ENCODE measurements around the gene ASPA. TPM values are rescaled to one million over a fixed set of nuclear protein-coding genes. Genes with fewer than 3 reads are reported as not detected.
A peak's percentile ranks its signal among the peaks of the same experiment; 100 is the strongest.

ASPA gene
- polyA plus RNA-seq, 4 donors: 1.9 to 8.1 (median 3.8) TPM

DNA sequence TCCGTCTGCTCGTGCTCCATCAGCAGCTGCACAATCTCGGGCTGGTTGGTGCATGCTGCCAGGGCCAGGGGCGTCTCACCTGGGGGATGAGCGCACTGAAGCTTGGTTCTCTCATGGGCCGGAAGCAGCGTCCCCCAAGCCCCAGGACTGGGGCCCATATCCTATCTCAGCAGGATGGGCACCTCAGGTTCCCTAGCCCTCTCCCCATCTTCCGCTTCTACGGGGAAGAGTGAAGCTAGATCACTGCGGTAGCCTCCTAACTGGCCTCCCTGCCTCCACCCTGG, 57.0 kb downstream of the ASPA start:
- Histone ChIP-seq H3K36me3 (ENCODE audit: control insufficient read depth in 3 of 3, insufficient read depth in 2 of 3, low read depth in 1 of 3, low read length in 3 of 3) (peaks cover 0 to 32% (median 0%) of the 10 kb centered on the region in 3 donors), H3K4me1 (ENCODE audit: control insufficient read depth in 3 of 3, insufficient read depth in 2 of 3, low read depth in 1 of 3, low read length in 2 of 3) (peaks cover 0 to 35% (median 0%) of the 10 kb centered on the region in 3 donors), H3K27ac (ENCODE audit: low read depth in 1 of 3, low read length in 2 of 3) (no peak overlapping the region), H3K9me3 (ENCODE audit: control insufficient read depth in 2 of 2, insufficient read depth in 1 of 2, low read depth in 1 of 2, low read length in 1 of 2) (no peaks in the 10 kb centered on the region), H3K4me3 (ENCODE audit: low read depth in 1 of 3, low read length in 3 of 3) (no peak overlapping the region), H3K27me3 (ENCODE audit: control insufficient read depth in 3 of 3, insufficient read depth in 3 of 3, low read length in 3 of 3) (no peaks in the 10 kb centered on the region)
- no peak for DNase-seq
- 94 to 96% (median 96%) methylated on average over 10 of the region's 10 CpGs for WGBS, 3 donors
- FAIRE-seq: no peak

DNA sequence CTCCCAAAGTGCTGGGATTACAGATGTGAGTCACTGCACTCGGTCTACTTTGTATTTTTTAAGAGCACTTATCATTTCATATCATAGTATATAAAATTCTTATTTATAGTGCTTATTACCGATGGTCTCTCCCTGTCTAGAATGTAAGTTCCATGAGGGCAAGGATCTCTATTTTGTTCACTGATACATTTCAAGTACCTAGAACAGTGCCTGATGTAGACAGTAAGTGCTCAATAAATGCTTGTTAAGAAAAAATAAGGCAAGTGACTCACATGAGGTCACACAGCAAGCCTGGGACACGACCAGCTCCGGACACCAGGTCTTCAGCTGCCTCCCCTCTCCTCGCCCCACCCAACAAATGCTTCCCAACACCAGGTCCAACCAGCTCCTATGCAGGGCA, 58.0 kb downstream of the ASPA start:
- peaks cover 0 to 25% (median 0%) of the 10 kb centered on the region in 3 donors for H3K36me3 ChIP-seq (ENCODE audit: control insufficient read depth in 3 of 3, insufficient read depth in 2 of 3, low read depth in 1 of 3, low read length in 3 of 3)

GRCh38 chr17:3534881-3535252, 59.1 kb downstream of the ASPA start:
- 2 to 31% (median 12%) methylated on average over 3 of the region's 3 CpGs for WGBS, 3 donors
- H3K36me3 ChIP-seq (ENCODE audit: control insufficient read depth in 3 of 3, insufficient read depth in 2 of 3, low read depth in 1 of 3, low read length in 3 of 3): peaks cover 0 to 28% (median 0%) of the 10 kb centered on the region in 3 donors
- DNase-seq (peak in 1 of 2 donors; percentile 41), FAIRE-seq (no peak)
- no peak overlapping the region for H3K4me3 ChIP-seq (ENCODE audit: low read depth in 1 of 3, low read length in 3 of 3)
- peaks cover 0 to 20% (median 0%) of the 10 kb centered on the region in 3 donors for H3K4me1 ChIP-seq (ENCODE audit: control insufficient read depth in 3 of 3, insufficient read depth in 2 of 3, low read depth in 1 of 3, low read length in 2 of 3)
- no peaks in the 10 kb centered on the region for H3K27me3 ChIP-seq (ENCODE audit: control insufficient read depth in 3 of 3, insufficient read depth in 3 of 3, low read length in 3 of 3)
- no peaks in the 10 kb centered on the region for H3K9me3 ChIP-seq (ENCODE audit: control insufficient read depth in 2 of 2, insufficient read depth in 1 of 2, low read depth in 1 of 2, low read length in 1 of 2)
- no peak overlapping the region for H3K27ac ChIP-seq (ENCODE audit: low read depth in 1 of 3, low read length in 2 of 3)

More for the DNA sequence above, 58.0 kb downstream of the ASPA start:
- Histone ChIP-seq H3K4me3 (ENCODE audit: low read depth in 1 of 3, low read length in 3 of 3) (no peak overlapping the region), H3K4me1 (ENCODE audit: control insufficient read depth in 3 of 3, insufficient read depth in 2 of 3, low read depth in 1 of 3, low read length in 2 of 3) (peaks cover 0 to 31% (median 0%) of the 10 kb centered on the region in 3 donors), H3K27ac (ENCODE audit: low read depth in 1 of 3, low read length in 2 of 3) (no peak overlapping the region), H3K27me3 (ENCODE audit: control insufficient read depth in 3 of 3, insufficient read depth in 3 of 3, low read length in 3 of 3) (no peaks in the 10 kb centered on the region), H3K9me3 (ENCODE audit: control insufficient read depth in 2 of 2, insufficient read depth in 1 of 2, low read depth in 1 of 2, low read length in 1 of 2) (no peaks in the 10 kb centered on the region)
- FAIRE-seq (no peak), DNase-seq (no peak)
- WGBS, 3 donors: 88 to 92% (median 88%) methylated on average over 5 of the region's 5 CpGs

GRCh38 chr17:3535253-3535995, 59.6 kb downstream of the ASPA start:
- DNase-seq (peak; percentile 31 to 88), FAIRE-seq (no peak)
- no peaks in the 10 kb centered on the region for H3K9me3 ChIP-seq (ENCODE audit: control insufficient read depth in 2 of 2, insufficient read depth in 1 of 2, low read depth in 1 of 2, low read length in 1 of 2)
- H3K27me3 ChIP-seq (ENCODE audit: control insufficient read depth in 3 of 3, insufficient read depth in 3 of 3, low read length in 3 of 3): no peaks in the 10 kb centered on the region
- peaks cover 0 to 15% (median 0%) of the 10 kb centered on the region in 3 donors for H3K4me1 ChIP-seq (ENCODE audit: control insufficient read depth in 3 of 3, insufficient read depth in 2 of 3, low read depth in 1 of 3, low read length in 2 of 3)
- peaks cover 0 to 31% (median 0%) of the 10 kb centered on the region in 3 donors for H3K36me3 ChIP-seq (ENCODE audit: control insufficient read depth in 3 of 3, insufficient read depth in 2 of 3, low read depth in 1 of 3, low read length in 3 of 3)
- peak overlapping the region in 2 of 3 donors; percentile 4 to 66 for H3K27ac ChIP-seq (ENCODE audit: low read depth in 1 of 3, low read length in 2 of 3)
- WGBS, 3 donors: 2 to 4% (median 4%) methylated on average over 42 to 44 of the region's 44 CpGs
- peak overlapping the region in 2 of 3 donors; percentile 29 to 58 for H3K4me3 ChIP-seq (ENCODE audit: low read depth in 1 of 3, low read length in 3 of 3)

DNA sequence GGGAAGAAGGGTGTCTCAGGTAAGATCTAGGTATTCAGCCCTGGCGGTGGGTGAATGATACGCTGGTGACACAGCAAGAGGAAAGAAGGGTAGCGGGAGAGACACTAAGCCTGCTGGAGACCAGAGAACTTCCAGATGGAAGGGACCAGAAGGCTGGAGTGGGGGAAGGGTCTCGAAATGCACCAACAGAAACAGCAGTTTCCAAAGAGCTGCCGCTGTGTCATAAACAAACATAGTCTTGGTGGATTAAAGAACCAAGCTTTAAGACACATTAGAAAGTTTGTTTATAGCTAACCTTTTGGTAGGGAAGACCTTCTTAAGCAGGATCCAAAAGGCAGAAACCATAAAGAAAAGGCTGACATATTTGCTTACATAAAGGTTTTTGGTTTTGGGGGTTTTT, 60.9 kb downstream of the ASPA start:
- 66 to 91% (median 79%) methylated on average over 5 of the region's 5 CpGs for WGBS, 3 donors
- Histone ChIP-seq H3K27me3 (ENCODE audit: control insufficient read depth in 3 of 3, insufficient read depth in 3 of 3, low read length in 3 of 3) (no peaks in the 10 kb centered on the region), H3K36me3 (ENCODE audit: control insufficient read depth in 3 of 3, insufficient read depth in 2 of 3, low read depth in 1 of 3, low read length in 3 of 3) (peaks cover 0 to 29% (median 0%) of the 10 kb centered on the region in 3 donors), H3K9me3 (ENCODE audit: control insufficient read depth in 2 of 2, insufficient read depth in 1 of 2, low read depth in 1 of 2, low read length in 1 of 2) (no peaks in the 10 kb centered on the region), H3K4me3 (ENCODE audit: low read depth in 1 of 3, low read length in 3 of 3) (no peak overlapping the region), H3K27ac (ENCODE audit: low read depth in 1 of 3, low read length in 2 of 3) (no peak overlapping the region), H3K4me1 (ENCODE audit: control insufficient read depth in 3 of 3, insufficient read depth in 2 of 3, low read depth in 1 of 3, low read length in 2 of 3) (peaks cover 0 to 4% (median 0%) of the 10 kb centered on the region in 3 donors)
- DNase-seq: no peak
- FAIRE-seq: no peak

GRCh38 chr17:3539881-3540540, 64.2 kb downstream of the ASPA start:
- FAIRE-seq: no peak
- WGBS, 3 donors: 73 to 77% (median 74%) methylated on average over 8 of the region's 8 CpGs

DNA sequence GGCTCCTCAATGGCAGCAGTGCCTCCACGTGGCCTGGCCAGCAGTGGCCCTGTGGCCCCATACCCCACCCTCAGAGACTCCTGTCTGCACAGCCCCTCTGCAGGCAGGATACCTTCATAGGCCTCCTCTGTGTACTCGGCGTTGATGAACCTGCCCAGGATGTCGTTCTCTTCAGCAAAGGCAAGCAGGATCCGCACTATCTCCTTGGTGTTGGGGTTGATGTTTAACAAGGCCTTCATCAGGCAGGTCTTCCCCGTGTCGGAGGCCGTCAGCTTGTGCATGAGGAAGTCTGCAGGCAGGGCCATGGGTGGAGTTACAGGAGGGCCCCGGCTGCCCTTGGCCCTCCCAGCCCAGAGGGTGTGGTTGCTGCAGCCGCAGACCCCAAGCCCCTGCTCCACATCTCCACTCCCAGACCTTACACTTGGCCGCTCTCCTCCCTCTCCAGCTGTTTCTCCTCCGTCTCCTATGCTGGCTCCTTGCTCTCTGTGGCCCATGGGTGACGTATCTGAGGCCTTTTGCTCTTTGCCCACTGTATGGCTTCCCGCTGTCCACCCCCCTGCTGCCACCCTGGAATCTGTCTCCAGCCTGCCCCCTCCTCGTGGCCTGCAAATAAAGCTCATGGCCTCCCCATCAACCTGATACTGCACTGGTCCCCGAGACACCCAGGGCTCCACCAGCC, 66.8 kb downstream of the ASPA start:
- peaks cover 0 to 18% (median 2%) of the 10 kb centered on the region in 3 donors for H3K4me1 ChIP-seq (ENCODE audit: control insufficient read depth in 3 of 3, insufficient read depth in 2 of 3, low read depth in 1 of 3, low read length in 2 of 3)
- DNase-seq (peak in 1 of 2 donors; percentile 82), FAIRE-seq (no peak)
- H3K27ac ChIP-seq (ENCODE audit: low read depth in 1 of 3, low read length in 2 of 3): peak overlapping the region in 1 of 3 donors; percentile 58
- no peaks in the 10 kb centered on the region for H3K9me3 ChIP-seq (ENCODE audit: control insufficient read depth in 2 of 2, insufficient read depth in 1 of 2, low read depth in 1 of 2, low read length in 1 of 2)
- H3K27me3 ChIP-seq (ENCODE audit: control insufficient read depth in 3 of 3, insufficient read depth in 3 of 3, low read length in 3 of 3): no peaks in the 10 kb centered on the region
- H3K36me3 ChIP-seq (ENCODE audit: control insufficient read depth in 3 of 3, insufficient read depth in 2 of 3, low read depth in 1 of 3, low read length in 3 of 3): peaks cover 0 to 27% (median 0%) of the 10 kb centered on the region in 3 donors
- WGBS, 3 donors: 61 to 67% (median 67%) methylated on average over 15 to 16 of the region's 16 CpGs
- no peak overlapping the region for H3K4me3 ChIP-seq (ENCODE audit: low read depth in 1 of 3, low read length in 3 of 3)

More at GRCh38 chr17:3539881-3540540, 64.2 kb downstream of the ASPA start:
- H3K27me3 ChIP-seq (ENCODE audit: control insufficient read depth in 3 of 3, insufficient read depth in 3 of 3, low read length in 3 of 3): no peaks in the 10 kb centered on the region
- no peak for DNase-seq
- H3K9me3 ChIP-seq (ENCODE audit: control insufficient read depth in 2 of 2, insufficient read depth in 1 of 2, low read depth in 1 of 2, low read length in 1 of 2): no peaks in the 10 kb centered on the region
- H3K36me3 ChIP-seq (ENCODE audit: control insufficient read depth in 3 of 3, insufficient read depth in 2 of 3, low read depth in 1 of 3, low read length in 3 of 3): peaks cover 0 to 24% (median 0%) of the 10 kb centered on the region in 3 donors
- no peak overlapping the region for H3K27ac ChIP-seq (ENCODE audit: low read depth in 1 of 3, low read length in 2 of 3)
- no peak overlapping the region for H3K4me3 ChIP-seq (ENCODE audit: low read depth in 1 of 3, low read length in 3 of 3)
- H3K4me1 ChIP-seq (ENCODE audit: control insufficient read depth in 3 of 3, insufficient read depth in 2 of 3, low read depth in 1 of 3, low read length in 2 of 3): peaks cover 0 to 20% (median 0%) of the 10 kb centered on the region in 3 donors

DNA sequence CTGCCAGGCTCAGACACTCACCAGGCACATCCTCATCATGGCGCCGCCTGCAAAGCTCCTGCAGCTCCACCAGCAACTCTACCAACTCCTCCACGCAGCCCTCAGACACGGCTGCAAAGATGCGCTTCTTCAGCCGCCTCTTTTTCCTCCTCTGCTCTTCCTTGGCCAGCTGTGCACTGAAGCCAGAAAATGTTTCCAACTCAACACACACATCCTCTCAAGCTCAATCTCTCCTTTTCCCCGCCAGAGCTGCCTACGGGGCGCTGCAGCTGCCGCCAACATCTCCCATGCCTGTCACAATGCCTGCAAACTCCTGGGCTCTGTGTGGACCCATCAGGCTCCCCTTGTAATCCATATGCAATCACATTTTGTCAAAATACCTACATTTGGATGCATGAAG, 67.7 kb downstream of the ASPA start:
- H3K4me1 ChIP-seq (ENCODE audit: control insufficient read depth in 3 of 3, insufficient read depth in 2 of 3, low read depth in 1 of 3, low read length in 2 of 3): peaks cover 0 to 18% (median 2%) of the 10 kb centered on the region in 3 donors
- no peak overlapping the region for H3K4me3 ChIP-seq (ENCODE audit: low read depth in 1 of 3, low read length in 3 of 3)
- no peaks in the 10 kb centered on the region for H3K9me3 ChIP-seq (ENCODE audit: control insufficient read depth in 2 of 2, insufficient read depth in 1 of 2, low read depth in 1 of 2, low read length in 1 of 2)
- H3K27me3 ChIP-seq (ENCODE audit: control insufficient read depth in 3 of 3, insufficient read depth in 3 of 3, low read length in 3 of 3): no peaks in the 10 kb centered on the region
- FAIRE-seq (no peak), DNase-seq (no peak)
- peaks cover 0 to 33% (median 0%) of the 10 kb centered on the region in 3 donors for H3K36me3 ChIP-seq (ENCODE audit: control insufficient read depth in 3 of 3, insufficient read depth in 2 of 3, low read depth in 1 of 3, low read length in 3 of 3)
- WGBS, 3 donors: 76 to 90% (median 89%) methylated on average over 10 of the region's 10 CpGs
- no peak overlapping the region for H3K27ac ChIP-seq (ENCODE audit: low read depth in 1 of 3, low read length in 2 of 3)
